ENCODE data around the gene DELE1. TPM values are rescaled to one million over a fixed set of nuclear protein-coding genes. Genes with fewer than 3 reads are reported as not detected.

DELE1 gene
- total RNA-seq, 4 donors from 2014 or later: 24.7 to 102 (median 45.8) TPM

GRCh38 chr5:141960449-141961323, 37.0 kb downstream of the DELE1 start:
- TF ChIP-seq POLR2A (IDR thresholded peaks at IDR 0.05) (no peak), CTCF (IDR thresholded peaks at IDR 0.05) (peak; percentile 82 to 87 (median 85))
- H3K27ac ChIP-seq: peak overlapping the region in 1 of 2 donors; percentile 49
- peak; percentile 86 for DNase-seq

GRCh38 chr5:141961466-141961865, 37.8 kb downstream of the DELE1 start:
- no peak for TF ChIP-seq CTCF (IDR thresholded peaks at IDR 0.05)
- no peak for TF ChIP-seq POLR2A (IDR thresholded peaks at IDR 0.05)
- intact Hi-C loops (cut with DNase I; ENCODE audit: low total_unique reads): no loop called here
- DNase-seq: no peak
- Histone ChIP-seq H3K36me3 (no peaks in the 10 kb centered on the region), H3K27ac (peak overlapping the region in 1 of 2 donors; percentile 49), H3K4me3 (no peak overlapping the region), H3K27me3 (no peaks in the 10 kb centered on the region), H3K4me1 (no peaks in the 10 kb centered on the region), H3K9me3 (no peaks in the 10 kb centered on the region)

More at GRCh38 chr5:141960449-141961323, 37.0 kb downstream of the DELE1 start:
- intact Hi-C loops (cut with DNase I; ENCODE audit: low total_unique reads): no loop called here
- Histone ChIP-seq H3K27me3 (no peaks in the 10 kb centered on the region), H3K36me3 (no peaks in the 10 kb centered on the region), H3K4me3 (no peak overlapping the region), H3K4me1 (no peaks in the 10 kb centered on the region), H3K9me3 (no peaks in the 10 kb centered on the region)

GRCh38 chr5:141963701-141964100, 40.0 kb downstream of the DELE1 start:
- DNase-seq: no peak
- no peaks in the 10 kb centered on the region for H3K9me3 ChIP-seq
- no peaks in the 10 kb centered on the region for H3K4me1 ChIP-seq
- no peak overlapping the region for H3K27ac ChIP-seq
- no peak for TF ChIP-seq POLR2A (IDR thresholded peaks at IDR 0.05)
- TF ChIP-seq CTCF (IDR thresholded peaks at IDR 0.05): no peak
- no peak overlapping the region for H3K4me3 ChIP-seq
- intact Hi-C loops (cut with DNase I; ENCODE audit: low total_unique reads): no loop called here
- no peaks in the 10 kb centered on the region for H3K27me3 ChIP-seq
- H3K36me3 ChIP-seq: no peaks in the 10 kb centered on the region

GRCh38 chr5:141965071-141965470, 41.4 kb downstream of the DELE1 start:
- no peaks in the 10 kb centered on the region for H3K27me3 ChIP-seq

More at GRCh38 chr5:141965071-141965470, 41.4 kb downstream of the DELE1 start:
- Histone ChIP-seq H3K4me1 (no peaks in the 10 kb centered on the region), H3K4me3 (no peak overlapping the region), H3K9me3 (no peaks in the 10 kb centered on the region), H3K27ac (no peak overlapping the region), H3K36me3 (no peaks in the 10 kb centered on the region)
- TF ChIP-seq CTCF (IDR thresholded peaks at IDR 0.05) (no peak), POLR2A (IDR thresholded peaks at IDR 0.05) (no peak)
- intact Hi-C loops (cut with DNase I; ENCODE audit: low total_unique reads): no loop called here
- DNase-seq: no peak
